Fibroblast of skin of scalp (primary cell): Measurements from ENCODE around the gene GMNN. TPM values are rescaled to one million over a fixed set of nuclear protein-coding genes. Genes with fewer than 3 reads are reported as not detected.
"Not testable (repeated sequence)": the region's sequence is repeated elsewhere in the genome, so short reads cannot be mapped to it uniquely, and the experiment has no call there.

Experiments
- DNase-seq: peaks from one replicate; pipeline ENCODE4 v3.0.0-alpha.2; 2013
- polyA plus RNA-seq, 2 experiments: library from polyadenylated mRNA; unstranded; fragments of 120-200 nt; gene quantifications; one replicate each; pipeline ENCODE4 v1.2.1, GENCODE V29; 2013; ENCODE audit not compliant: insufficient read length in 2 of 2

GMNN gene
- polyA plus RNA-seq (2013, experiment 1 of 2; ENCODE audit: insufficient read length), result 21.1 TPM
- polyA plus RNA-seq (2013, experiment 2 of 2; ENCODE audit: insufficient read length), result 22.9 TPM

- peak; percentile 95 for DNase-seq
Observed at GRCh38 chr6:24774696-24775519, at the start of gene GMNN. GMNN (plus strand) TSS chr6:24774937; CDS start chr6:24777247, 2,310 bp downstream.

DNA sequence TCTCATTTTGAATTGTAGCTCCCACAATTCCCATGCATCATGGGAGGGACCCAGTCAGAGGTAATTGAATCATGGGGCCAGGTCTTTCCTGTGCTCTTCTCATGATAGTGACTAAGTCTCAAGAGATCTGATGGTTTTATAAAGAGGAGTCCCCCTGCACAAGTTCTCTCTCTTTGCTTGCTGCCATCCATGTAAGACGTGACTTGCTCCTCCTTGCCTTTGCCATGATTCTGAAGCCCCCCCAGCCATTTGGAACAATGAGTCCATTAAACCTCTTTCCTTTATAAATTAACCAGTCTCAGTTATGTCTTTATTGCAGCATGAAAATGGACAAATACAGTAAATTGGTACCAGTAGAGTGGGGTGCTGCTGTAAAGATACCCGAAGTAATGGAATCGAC lies 44.1 kb upstream of the GMNN start:
- DNase-seq, result not testable (repeated sequence)

DNA sequence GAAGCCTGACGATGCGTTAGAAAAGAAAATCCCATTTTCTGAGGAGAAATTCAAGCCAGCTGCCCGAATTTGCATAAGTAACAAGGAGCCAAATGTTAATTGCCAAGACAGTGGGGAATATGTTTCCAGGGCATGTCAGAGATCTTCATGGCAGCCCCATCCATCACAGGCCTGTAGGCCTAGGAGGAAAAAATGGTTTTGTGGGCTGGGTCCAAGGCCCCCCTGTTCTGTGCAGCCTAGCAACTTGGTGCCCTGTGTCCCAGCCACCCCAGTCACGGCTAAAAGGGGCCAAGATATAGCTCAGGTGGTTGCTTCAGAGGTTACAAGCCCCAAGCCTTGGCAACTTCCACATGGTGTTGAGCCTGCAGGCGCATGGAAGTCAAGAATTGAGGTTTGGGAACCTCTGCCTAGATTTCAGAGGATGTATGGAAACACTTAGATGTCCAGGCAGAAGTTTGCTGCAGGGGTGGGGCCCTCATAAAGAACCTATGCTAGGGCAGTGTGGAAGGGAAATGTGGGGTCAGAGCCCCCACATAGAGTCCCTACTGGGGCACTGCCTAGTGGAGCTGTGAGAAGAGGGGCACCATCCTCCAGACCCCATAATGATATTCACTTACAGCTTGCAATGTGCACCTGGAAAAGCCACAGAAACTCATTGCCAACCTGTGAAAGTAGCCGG lies 43.1 kb upstream of the GMNN start:
- DNase-seq, result not testable (repeated sequence)

- no peak for DNase-seq
Observed at GRCh38 chr6:24734166-24734565, 40.6 kb upstream of the GMNN start.

DNA sequence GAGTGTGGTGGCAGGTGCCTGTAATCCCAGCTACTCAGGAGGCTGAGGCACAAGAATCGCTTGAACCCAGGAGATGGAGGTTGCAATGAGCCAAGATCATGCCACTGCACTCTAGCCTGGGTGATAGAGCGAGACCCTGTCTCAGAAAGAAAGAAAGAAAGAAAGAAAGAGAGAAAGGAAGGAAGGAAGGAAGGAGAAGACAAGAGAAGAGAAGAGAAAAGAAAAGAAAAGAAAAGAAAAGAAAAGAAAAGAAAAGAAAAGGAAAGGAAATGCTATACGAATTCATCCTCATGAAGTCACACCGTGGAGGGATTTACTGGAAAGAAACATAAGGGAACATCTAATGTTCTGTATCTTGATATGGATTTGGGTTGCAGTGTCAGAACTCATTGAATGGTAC lies 40.0 kb upstream of the GMNN start:
- DNase-seq, result not testable (repeated sequence)

GRCh38 chr6:24738741-24739140 lies 36.0 kb upstream of the GMNN start:
- DNase-seq, result no peak

- DNase-seq, result peak; percentile 15
Observed at GRCh38 chr6:24740861-24741260, 33.9 kb upstream of the GMNN start.

DNA sequence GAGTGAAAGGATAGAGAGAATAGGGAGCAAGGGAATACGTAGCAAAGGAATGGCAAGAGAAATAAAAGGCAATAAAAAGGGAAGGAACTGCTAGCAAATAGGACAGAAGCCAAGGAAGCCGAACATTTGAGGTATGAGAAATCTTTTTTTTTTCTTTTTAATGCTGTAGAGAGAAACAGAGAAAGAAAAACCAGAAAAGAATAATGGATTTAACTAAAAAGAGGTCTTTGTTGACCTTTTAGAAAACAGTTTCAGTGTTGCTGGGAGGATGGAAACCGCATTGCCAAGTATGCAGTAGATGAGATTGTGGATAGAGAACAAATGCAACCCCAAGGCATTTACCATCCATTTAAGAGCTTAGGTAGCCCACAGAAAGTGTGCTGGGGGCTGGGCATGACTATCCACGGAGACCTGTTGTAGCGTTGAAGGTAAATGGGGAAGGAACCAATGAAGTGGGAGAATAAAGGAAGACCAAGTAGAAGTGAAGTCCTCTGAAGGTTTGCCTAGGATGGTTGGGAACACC lies 32.5 kb upstream of the GMNN start:
- no peak for DNase-seq

DNA sequence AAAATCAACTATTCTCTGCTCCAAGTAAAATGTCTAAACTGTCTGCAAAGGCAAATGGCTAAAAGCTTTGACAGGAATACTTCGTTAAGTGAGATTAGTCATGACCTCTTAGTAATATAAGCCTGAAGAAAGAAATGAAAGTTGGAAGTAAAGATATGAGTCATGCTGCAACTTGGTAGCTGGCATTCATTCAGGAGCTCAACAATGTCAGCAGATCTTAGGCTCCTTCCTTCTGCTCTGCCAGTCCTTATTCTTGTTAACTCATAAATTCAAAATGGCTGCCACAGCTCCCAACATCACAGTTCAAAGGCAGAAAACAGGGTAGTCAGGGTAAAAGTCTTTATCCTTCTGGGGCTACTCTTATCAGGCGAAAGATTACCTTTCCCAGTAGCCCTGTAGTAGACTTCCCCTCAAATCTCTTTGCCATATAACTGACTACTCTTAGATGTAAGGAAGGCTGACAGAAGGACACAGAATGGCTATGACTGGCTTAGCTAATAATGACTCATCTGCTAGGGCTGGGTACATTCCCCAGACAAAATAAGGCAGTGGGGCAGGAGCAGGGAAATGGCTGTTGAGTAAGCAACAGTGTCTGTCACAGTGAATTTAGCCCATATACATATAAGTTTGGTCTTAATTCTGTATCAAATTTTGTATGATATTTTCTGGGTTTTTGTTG lies 31.3 kb upstream of the GMNN start:
- peak; percentile 97 for DNase-seq

GRCh38 chr6:24743944-24744335 lies 30.8 kb upstream of the GMNN start:
- no peak for DNase-seq

DNA sequence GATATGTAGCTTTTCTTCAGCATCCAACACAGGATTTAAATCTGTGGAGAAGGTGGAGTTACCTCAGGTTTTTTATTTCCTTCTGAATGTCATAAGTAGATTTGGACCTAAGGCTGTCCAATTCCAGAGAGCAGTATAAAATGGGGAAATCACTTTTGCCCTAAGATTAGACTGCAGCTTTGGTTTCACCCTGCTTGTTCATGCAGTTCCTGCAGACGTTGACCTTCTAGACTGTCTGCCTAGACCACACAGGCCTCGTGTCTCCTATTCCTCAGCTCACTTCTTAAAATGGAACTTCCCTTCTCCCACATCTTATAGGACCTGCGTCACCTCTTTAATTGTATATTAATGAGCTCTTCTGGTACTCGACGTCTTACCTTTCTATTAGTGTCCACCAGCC lies 29.8 kb upstream of the GMNN start:
- no peak for DNase-seq

DNA sequence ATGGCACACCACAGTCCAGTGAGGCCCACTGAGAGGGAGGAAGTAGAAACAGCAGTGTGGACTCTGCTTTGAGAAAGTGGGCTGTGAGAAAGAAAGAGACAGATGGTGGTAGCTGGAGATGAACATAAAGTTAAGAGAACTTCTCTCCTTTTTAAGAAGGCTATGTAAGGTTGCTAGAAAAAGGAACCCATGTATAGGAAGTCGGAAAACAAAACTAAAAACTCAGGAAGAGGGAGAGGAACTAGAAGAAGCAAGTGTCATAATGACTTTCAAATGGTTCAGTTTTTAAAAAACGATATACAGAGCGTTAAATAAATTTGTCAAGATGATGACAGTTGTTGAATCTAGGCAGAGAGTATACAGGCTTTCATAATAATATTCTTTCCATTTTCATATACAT lies 25.4 kb upstream of the GMNN start:
- no peak for DNase-seq

DNA sequence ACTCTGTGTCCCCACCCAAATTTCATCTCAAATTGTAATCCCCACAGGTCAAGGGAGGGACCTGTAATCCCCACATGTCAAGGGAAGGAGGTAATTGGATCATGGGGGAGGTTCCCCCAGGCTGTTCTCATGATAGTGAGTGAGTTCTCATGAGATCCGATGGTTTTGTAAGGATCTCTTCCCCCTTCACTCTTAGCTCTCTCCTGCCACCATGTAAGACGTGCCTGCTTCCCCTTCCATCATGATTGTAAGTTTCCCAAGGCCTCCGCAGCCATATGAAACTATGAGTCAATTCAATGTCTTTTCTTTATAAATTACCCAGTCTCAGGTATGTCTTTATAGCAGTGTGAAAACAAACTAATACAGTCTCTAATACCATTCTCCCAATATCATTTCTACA lies 23.9 kb upstream of the GMNN start:
- not testable (repeated sequence) for DNase-seq

DNA sequence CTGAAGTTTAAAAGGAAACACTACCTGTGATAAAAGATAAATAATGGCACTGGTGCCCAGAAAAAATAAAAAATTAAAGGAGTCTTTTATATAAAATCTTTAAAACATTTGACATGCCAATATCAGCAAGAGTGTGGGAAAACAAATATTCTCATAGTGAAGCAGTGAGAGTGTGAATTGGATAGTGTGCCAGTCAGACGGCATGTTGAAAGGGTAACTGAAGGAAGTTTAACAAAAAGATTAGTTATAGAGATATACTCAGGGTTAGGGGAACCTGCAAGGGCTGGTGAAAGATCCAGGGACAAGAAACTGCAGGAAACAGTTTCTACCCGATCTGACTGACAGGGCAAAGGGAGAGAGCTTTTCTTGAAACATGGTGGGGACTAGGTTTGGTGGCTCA lies 22.2 kb upstream of the GMNN start:
- DNase-seq, result no peak

DNA sequence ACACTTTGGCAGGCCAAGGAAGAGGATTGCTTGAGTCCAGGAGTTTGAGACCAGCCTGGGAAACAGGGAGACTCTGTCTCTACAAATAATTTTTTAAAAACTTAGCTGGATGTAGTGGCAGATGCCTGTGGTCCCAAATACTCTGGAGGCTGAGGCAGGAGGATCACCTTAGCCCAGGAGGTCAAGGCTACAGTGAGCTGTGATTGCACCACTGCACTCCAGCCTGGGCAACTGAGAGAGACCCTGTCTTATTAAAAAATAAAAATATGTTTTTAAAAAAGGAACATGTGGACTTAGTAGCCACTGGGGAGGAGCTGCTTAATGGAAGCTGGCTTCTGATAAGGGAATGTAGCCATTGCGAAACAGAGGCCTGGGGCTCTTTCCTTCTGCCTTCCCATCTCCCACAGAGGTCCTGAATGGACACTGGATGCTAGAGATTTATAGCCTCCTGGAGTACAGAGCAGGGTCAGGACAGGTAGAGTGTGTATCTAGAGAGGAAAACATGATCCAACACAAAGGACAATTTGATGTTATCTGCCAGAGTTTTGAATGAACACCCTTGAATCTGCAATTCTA lies 21.7 kb upstream of the GMNN start:
- no peak for DNase-seq

GRCh38 chr6:24753545-24753944 lies 21.2 kb upstream of the GMNN start:
- DNase-seq, result no peak

- not testable (repeated sequence) for DNase-seq
Observed at GRCh38 chr6:24754378-24754777, 20.4 kb upstream of the GMNN start.

- no peak for DNase-seq
Observed at GRCh38 chr6:24755279-24755678, 19.5 kb upstream of the GMNN start.

DNA sequence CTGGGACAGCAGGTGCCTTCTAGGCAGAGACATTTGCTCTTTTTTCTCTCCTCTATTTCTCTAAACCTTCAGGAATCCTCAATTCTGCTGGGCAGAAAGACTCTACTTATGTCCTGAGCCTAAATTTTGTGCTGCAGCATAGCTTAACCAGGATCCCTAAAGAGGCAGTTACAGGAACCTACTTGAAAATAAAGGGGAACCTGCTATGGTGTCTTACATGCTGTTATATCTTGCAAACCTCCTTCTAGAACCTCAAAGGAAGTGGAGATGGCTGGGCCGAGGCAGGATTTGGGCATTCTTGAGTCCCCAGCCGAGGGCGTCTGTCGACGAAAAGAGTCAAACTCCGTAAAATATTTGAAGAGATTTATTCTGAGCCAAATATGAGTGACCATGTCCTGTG lies 17.1 kb upstream of the GMNN start:
- no peak for DNase-seq

DNA sequence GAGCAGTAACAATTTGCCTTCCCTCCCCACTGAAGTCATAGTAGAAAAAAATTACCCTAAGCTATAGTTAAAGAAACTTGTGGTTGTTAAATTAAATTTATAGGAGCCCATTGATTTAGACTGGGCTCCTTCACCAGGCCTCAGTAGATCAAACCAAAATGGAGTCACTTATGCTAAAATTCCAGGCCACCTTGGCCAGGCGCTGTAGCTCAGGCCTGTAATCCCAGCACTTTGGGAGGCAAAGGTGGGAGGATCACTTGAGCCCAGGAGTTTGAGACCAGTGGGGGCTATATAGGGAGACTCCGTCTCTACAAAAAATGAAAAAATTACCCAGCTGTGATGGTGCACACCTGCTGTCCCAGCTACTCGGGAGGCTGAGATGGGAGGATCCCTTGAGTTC lies 15.0 kb upstream of the GMNN start:
- DNase-seq, result no peak

DNA sequence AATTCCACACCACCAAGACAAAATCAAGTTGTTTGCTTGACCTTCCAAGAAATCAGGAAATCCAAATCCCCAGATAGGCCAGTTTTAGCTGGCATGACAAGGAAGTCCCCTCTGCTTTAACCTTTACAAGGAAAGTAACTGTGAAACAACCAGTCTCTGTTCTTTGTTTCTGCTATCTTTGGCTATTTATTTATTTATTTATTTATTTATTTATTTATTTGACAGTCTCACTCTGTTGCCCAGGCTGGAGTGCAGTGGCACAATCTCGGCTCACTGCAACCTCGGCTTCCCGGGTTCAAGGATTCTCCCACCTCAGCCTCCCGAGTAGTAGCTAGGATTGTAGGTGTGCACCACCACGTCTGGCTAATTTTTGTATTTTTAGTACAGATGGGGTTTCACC lies 14.5 kb upstream of the GMNN start:
- no peak for DNase-seq

GRCh38 chr6:24761193-24761835 lies 13.4 kb upstream of the GMNN start:
- no peak for DNase-seq
